Measurements from ENCODE around the gene TSC2.

The TSC2 gene

DNA sequence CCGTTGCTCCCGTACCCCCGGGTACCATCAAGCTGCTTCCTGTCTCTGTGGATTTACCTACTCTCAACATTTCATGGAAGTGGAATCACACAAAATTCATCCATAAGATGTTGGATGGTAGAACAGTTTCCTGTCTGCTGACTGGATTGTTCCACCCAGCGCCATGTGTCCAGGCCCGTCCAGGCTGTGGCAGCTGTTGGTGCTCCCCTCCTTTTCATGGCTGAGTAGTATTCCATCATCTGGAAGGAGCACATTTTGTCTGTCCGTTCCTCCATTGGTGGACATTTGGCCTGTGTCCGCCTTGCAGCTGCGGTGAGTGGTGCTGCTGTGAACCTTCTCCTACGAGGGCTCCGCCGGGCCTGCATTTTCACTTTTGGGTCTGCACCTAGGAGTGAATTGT is 18.4 kb downstream of the TSC2 start:
- DNase-seq (ENCODE audit: low read depth in 2 of 3, low spot score in 1 of 3): no peak

GRCh38 chr16:2070576-2071453 is 23.0 kb downstream of the TSC2 start:
- no peak for DNase-seq (ENCODE audit: low read depth in 2 of 3, low spot score in 1 of 3)

DNA sequence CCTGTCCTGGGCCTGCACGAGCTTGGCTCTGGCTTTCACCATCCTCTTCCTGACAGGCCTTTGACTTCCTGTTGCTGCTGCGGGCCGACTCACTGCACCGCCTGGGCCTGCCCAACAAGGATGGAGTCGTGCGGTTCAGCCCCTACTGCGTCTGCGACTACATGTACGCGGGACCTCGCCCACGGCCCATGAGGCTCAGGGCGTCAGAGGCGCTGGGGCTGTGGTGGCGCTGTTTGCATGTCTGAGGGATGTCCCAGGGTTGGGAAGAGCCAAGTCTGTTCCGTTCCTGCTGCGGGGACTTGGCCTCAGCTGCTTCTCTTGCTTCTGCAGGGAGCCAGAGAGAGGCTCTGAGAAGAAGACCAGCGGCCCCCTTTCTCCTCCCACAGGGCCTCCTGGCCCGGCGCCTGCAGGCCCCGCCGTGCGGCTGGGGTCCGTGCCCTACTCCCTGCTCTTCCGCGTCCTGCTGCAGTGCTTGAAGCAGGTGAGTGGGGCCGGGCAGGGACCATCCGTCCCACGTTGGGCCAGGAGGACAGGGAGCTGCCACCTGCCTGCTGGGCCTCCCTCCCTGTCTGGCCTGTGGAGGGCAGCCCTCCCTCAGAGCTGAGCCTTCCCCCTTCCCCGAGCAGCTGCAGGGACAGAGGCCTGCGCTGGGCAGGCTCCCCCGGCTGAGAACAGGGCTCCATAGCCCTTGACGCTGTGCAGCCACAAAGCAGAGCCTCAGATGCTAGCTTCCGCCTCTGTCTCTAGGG is 23.8 kb downstream of the TSC2 start:
- no peak for DNase-seq (ENCODE audit: low read depth in 2 of 3, low spot score in 1 of 3)

DNA sequence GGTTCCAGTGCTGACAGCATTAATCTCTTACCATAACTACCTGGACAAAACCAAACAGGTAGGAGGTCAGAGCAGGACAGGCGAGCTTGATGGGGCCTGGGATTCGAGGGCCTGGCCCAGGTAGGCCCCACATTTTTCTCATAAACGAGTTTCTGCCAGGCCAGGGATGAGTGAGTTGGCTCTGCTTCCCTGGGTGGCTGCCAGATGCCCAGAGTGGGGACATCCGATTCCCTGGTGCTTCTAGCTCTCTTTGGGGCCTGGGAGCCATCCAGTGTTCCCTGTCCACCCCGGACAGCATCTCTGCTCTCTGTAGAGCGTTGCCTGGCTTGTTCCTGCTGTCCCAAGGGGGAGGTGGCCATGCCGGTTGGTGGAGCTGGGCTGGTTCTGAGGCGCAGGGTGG is 25.1 kb downstream of the TSC2 start:
- DNase-seq (ENCODE audit: low read depth in 2 of 3, low spot score in 1 of 3): no peak

- DNase-seq (ENCODE audit: low read depth in 2 of 3, low spot score in 1 of 3): no peak
These were observed 26.3 kb downstream of the TSC2 start for GRCh38 chr16:2074071-2074470.

GRCh38 chr16:2075631-2076030 is 27.8 kb downstream of the TSC2 start:
- DNase-seq (ENCODE audit: low read depth in 2 of 3, low spot score in 1 of 3): no peak

DNA sequence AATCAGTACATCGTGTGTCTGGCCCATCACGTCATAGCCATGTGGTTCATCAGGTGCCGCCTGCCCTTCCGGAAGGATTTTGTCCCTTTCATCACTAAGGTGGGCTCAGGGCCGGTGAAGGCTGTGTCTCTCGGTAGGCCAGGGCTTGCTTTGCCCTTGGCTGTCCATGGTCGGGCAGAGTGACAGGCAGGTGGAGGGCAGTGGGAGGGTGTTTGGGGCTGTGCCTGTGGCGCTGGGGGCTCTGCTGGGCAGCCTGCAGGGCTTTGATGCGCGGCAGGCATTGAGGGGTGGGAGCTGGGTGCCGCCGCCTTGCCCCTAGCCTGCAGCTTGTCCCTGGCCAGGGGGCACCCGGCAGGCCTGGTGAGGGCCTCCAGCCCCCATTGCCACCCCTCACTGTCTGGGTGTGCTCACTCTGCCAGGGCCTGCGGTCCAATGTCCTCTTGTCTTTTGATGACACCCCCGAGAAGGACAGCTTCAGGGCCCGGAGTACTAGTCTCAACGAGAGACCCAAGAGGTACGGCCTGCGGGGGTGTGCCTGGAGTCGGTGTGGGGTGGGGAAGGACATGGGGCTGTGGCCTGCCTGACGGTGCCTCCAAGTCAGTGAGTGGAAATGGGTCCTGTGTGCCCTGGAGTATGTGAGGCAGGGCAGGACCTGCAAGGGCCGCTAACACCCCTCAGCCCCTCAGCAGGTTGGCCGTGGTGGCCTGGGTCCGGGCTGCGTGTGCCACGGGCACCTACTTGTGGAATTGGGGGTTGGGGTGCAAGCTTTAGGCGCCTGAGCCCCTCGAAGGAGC is 28.5 kb downstream of the TSC2 start:
- DNase-seq (ENCODE audit: low read depth in 2 of 3, low spot score in 1 of 3): no peak

DNA sequence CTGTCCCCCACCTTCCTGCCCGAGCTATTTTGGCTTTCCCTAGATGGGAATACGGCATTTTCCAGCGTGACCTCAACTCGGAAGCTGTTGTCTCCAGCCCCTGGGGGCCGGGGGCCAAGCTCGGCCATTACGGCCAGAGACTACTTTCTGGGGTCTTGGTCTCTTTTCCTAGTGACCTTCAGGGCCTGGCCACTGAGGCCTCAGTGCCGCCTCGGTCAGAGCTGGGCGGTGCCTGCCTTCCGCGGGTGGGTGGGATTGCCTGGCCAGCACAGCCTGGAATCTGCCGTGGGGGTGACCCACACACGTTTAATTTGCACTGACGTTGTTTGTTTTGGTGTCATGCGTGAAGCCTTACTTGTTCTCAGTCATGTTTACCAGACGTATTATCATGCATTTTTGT is 29.2 kb downstream of the TSC2 start:
- DNase-seq (ENCODE audit: low read depth in 2 of 3, low spot score in 1 of 3): no peak

DNA sequence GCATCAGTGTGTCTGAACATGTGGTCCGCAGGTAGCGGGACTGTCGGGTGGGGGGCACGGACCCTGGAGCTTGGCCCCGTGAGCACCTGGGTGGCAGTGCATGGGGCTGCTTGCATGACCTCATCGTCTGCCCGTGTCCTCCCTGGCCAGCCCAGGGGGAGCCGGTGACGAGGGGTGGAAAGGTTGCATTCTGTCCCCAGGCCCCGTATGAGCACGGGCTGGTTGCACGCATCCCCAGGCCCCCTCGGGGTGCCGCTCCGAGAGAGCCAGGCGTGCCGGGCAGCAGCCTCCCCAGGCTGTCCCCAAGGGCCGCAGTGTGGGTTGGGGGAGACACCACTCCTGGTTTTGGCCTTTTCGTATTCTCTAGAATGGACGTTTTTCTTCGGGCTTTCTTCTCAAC is 29.9 kb downstream of the TSC2 start:
- DNase-seq (ENCODE audit: low read depth in 2 of 3, low spot score in 1 of 3): no peak

GRCh38 chr16:2078096-2078495 is 30.3 kb downstream of the TSC2 start:
- DNase-seq (ENCODE audit: low read depth in 2 of 3, low spot score in 1 of 3): no peak

DNA sequence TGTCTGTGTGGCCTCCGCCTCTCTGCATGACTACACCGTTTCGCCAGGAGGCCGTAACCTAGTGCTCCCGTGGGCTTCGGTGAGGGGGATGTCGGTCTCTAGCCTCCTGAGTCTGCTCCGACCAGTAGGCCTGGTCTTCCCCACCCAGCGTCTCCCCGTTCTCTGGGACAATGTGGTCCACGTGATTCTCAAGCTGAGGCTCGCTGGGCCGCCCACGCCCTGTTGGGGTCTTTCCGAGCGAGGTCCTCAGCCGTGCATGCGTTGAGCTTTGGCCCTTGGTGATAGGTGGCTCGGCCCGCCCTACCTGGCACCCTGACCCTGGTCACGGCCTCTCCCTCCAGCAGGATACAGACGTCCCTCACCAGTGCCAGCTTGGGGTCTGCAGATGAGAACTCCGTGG is 30.9 kb downstream of the TSC2 start:
- no peak for DNase-seq (ENCODE audit: low read depth in 2 of 3, low spot score in 1 of 3)

GRCh38 chr16:2079311-2079800 is 31.6 kb downstream of the TSC2 start:
- DNase-seq (ENCODE audit: low read depth in 2 of 3, low spot score in 1 of 3): no peak

- DNase-seq (ENCODE audit: low read depth in 2 of 3, low spot score in 1 of 3): no peak
These were observed 32.2 kb downstream of the TSC2 start for GRCh38 chr16:2079991-2080390.

DNA sequence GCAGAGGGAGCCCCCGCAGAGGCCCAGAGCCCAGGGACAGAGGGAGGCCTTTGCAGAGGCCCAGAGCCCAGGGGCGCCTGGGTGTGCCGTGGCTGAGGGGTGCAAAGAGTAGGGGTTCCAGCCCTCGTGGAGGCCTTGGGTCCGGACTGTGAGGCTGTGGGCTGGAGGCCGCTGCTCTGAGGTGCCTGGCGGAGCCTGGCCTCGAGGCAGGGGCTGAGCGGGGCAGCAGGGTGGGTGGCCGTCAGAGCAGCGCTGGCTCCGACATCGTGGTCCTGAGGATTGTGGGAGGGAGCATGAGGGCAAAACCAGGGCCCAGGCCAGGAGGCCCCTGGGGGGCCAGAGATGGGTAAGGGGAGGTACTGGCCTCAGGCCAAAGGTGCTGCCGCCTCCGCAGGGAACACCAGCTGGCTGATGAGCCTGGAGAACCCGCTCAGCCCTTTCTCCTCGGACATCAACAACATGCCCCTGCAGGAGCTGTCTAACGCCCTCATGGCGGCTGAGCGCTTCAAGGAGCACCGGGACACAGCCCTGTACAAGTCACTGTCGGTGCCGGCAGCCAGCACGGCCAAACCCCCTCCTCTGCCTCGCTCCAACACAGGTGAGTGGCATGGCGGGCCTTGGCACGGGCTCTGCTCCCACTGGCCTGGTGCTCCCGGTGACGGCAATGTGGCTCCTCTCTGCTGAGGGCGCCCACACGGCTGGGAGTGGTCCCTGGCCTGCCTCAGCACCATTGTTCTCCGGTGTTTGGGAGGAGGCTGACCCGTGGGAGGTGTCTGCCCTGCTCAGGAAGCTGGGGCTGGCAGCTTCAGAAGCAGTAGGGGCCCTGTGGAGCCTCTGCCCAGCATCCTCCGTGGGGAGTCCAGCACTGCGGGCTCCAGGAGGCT is 33.7 kb downstream of the TSC2 start:
- no peak for DNase-seq (ENCODE audit: low read depth in 2 of 3, low spot score in 1 of 3)

DNA sequence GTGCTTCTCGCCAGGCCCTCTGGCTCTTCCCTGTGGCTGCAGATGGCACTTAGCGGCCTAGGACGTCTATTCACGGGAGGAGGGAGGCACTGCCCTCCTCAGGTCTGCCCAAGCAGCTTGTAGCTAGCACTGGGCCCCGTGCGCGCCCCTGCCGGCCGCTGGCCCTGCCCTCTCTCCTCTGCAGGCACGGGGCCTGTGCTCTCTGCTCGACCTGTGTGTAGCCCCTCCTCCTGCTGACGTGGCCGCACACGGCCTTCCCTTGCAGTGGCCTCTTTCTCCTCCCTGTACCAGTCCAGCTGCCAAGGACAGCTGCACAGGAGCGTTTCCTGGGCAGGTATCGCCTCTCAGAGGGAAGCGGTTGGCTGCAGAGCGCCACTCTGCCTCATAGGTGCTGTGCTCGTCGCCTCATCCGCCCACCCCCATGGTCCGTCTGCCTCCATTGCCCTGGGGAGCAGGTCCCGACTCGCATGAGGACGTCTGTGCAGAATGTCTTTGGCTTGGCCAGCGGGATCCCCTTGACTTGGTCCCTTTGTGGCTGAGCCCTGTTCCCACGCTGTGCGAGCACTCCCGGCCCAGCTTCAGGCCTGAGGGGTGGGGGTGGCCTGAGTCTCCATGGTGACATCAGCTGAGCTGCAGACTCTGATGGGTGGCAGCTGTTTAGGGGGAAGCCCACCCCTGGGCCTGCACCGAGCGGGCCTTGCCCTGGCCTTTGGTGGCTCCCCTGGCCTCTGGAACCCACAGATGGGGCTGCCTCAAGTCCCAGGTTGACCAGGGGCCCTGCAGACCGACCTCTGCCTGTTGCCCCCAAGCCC is 34.6 kb downstream of the TSC2 start:
- no peak for DNase-seq (ENCODE audit: low read depth in 2 of 3, low spot score in 1 of 3)

DNA sequence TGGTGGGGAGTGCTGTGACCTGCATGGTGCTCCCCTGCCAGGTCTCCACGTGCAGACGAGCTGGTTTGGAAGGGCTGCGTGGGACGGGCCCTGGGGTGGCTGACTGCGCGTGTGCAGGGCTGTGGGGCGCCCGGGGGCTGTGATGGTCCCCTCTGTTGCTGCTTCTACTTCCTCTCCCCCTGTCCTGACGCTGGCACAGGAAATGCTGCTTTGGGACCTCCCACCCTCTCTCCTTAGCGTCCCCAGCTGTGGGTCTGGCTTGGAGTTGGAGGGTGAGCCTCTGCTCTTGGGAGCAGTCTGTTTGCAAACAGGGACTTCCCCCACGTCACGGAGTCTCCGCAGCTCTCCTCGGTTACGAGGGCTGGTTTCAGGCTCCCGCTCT is 35.2 kb downstream of the TSC2 start:
- DNase-seq (ENCODE audit: low read depth in 2 of 3, low spot score in 1 of 3): no peak

DNA sequence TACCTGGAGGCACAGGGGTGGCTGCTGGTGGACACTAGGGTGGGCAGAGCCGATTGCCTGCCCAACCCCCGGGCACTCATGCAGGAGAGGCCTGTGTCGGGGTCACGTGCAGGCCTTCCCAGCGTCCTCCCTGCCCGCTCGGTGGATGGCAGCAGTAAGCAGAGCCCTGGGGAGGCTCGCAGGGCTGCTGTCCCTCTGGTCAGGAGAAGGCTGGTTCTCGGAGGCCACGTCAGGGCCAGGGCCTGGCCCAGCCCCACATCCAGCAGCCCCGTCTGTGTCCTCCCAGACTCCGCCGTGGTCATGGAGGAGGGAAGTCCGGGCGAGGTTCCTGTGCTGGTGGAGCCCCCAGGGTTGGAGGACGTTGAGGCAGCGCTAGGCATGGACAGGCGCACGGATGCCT is 35.6 kb downstream of the TSC2 start:
- DNase-seq (ENCODE audit: low read depth in 2 of 3, low spot score in 1 of 3): no peak

- DNase-seq (ENCODE audit: low read depth in 2 of 3, low spot score in 1 of 3): no peak
These were observed 36.3 kb downstream of the TSC2 start for GRCh38 chr16:2083876-2084780.

Data from stimulated activated CD4-positive, alpha-beta T cell treated with anti-CD3 and anti-CD28 coated beads, Interleukin-12 subunit alpha, Interleukin-12 subunit beta, amount 100 ng/mL, for 48 hours (primary cell).